IgD-negative memory B cell (primary cell): ENCODE data around the gene ANGPTL8. TPM values are rescaled to one million over a fixed set of nuclear protein-coding genes. Genes with fewer than 3 reads are reported as not detected.

Experiments used
- H3K27ac Mint-ChIP-seq, 3 donors: one replicate each; pipeline ENCODE4 v1.8.0; 2020 to 2022; ENCODE audit warnings: mild to moderate bottlenecking in 3 of 3, mixed read lengths in 3 of 3, moderate library complexity in 1 of 3
- H3K27me3 Mint-ChIP-seq: one replicate; pipeline ENCODE4 v1.8.0; 2021; ENCODE audit warnings: mixed read lengths
- H3K36me3 Mint-ChIP-seq: one replicate; pipeline ENCODE4 v1.8.0; 2020; ENCODE audit warnings: mild to moderate bottlenecking, mixed read lengths
- H3K4me1 Mint-ChIP-seq, 3 donors: one replicate each; pipeline ENCODE4 v1.8.0; 2020 to 2022; ENCODE audit warnings: mixed read lengths in 3 of 3, mild to moderate bottlenecking in 1 of 3
- H3K4me3 Mint-ChIP-seq, 4 donors: one replicate each; pipeline ENCODE4 v1.8.0; 2020 to 2022; ENCODE audit warnings: mild to moderate bottlenecking in 4 of 4, mixed read lengths in 4 of 4, moderate library complexity in 3 of 4
- H3K9me3 Mint-ChIP-seq, 3 donors: one replicate each; pipeline ENCODE4 v1.8.0; 2020 to 2021; ENCODE audit warnings: mixed read lengths in 3 of 3, mild to moderate bottlenecking in 1 of 3
- polyA plus RNA-seq: library from polyadenylated mRNA; unstranded; fragments of 300-500 nt; fragmentation: Illumina TruSeq; gene quantifications from one replicate; pipeline ENCODE4 v1.2.3, GENCODE V29; 2021

Gene ANGPTL8
- polyA plus RNA-seq, 1 donor from 2014 or later, result not detected

- Mint-ChIP-seq H3K9me3 (peaks cover 12 to 18% (median 13%) of the 10 kb centered on the region in 3 donors), H3K27ac (no peak overlapping the region), H3K36me3 (peaks cover 9% of the 10 kb centered on the region), H3K27me3 (no peaks in the 10 kb centered on the region), H3K4me1 (no peaks in the 10 kb centered on the region), H3K4me3 (no peak overlapping the region)
These were observed 18.3 kb upstream of the ANGPTL8 start for GRCh38 chr19:11221082-11221598.

GRCh38 chr19:11223200-11223599 lies 16.2 kb upstream of the ANGPTL8 start:
- peaks cover 12 to 18% (median 17%) of the 10 kb centered on the region in 3 donors for H3K9me3 Mint-ChIP-seq
- peak overlapping the region in 1 of 3 donors; percentile 31 for H3K27ac Mint-ChIP-seq
- H3K27me3 Mint-ChIP-seq, result no peaks in the 10 kb centered on the region
- peaks cover 9% of the 10 kb centered on the region for H3K36me3 Mint-ChIP-seq
- no peaks in the 10 kb centered on the region for H3K4me1 Mint-ChIP-seq
- no peak overlapping the region for H3K4me3 Mint-ChIP-seq

DNA sequence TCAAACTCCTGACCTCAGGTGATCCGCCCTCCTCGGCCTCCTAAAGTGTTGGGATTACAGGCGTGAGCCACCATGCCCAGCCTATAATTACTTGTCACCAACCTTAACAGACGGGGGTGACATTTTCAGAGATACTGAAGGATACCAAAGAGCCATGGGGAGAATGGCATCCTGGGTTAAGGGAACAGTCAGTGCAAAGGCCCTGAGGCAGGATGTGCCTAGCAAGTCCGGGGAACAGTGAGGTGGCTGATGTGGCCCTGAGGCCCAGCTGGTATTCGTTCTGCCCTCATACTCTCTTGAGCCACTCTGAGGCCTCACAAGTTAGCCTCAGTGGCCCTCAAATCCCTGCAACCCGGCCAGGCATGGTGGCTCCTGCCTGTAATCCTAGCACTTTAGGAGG lies 15.0 kb upstream of the ANGPTL8 start:
- H3K36me3 Mint-ChIP-seq, result peaks cover 9% of the 10 kb centered on the region
- H3K4me3 Mint-ChIP-seq, result no peak overlapping the region
- H3K27ac Mint-ChIP-seq, result no peak overlapping the region
- no peaks in the 10 kb centered on the region for H3K4me1 Mint-ChIP-seq
- H3K9me3 Mint-ChIP-seq, result peaks cover 12 to 18% (median 17%) of the 10 kb centered on the region in 3 donors
- no peaks in the 10 kb centered on the region for H3K27me3 Mint-ChIP-seq

DNA sequence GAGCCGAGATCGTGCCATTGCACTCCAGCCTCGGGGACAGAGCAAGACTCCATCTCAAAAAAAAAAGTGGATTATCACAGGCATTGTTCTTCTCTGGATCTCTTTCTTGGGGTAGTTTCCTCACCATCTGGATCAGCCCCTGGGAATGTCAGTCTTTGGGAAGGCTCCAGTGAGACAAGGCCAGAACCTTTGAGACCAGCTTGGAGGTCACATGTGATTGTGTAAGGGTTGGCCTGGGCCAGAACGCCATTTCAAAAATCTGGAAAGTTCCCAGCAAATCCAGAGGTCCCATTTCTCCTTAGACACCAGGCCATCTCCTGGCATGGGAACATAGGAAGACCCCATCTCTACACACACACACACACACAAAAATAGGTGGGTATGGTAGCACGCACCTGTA lies 14.2 kb upstream of the ANGPTL8 start:
- no peak overlapping the region for H3K4me3 Mint-ChIP-seq
- peaks cover 8% of the 10 kb centered on the region for H3K36me3 Mint-ChIP-seq
- H3K27ac Mint-ChIP-seq, result no peak overlapping the region
- H3K9me3 Mint-ChIP-seq, result peaks cover 12 to 18% (median 16%) of the 10 kb centered on the region in 3 donors
- H3K4me1 Mint-ChIP-seq, result no peaks in the 10 kb centered on the region
- no peaks in the 10 kb centered on the region for H3K27me3 Mint-ChIP-seq

GRCh38 chr19:11225815-11226214 lies 13.6 kb upstream of the ANGPTL8 start:
- Mint-ChIP-seq H3K27me3 (no peaks in the 10 kb centered on the region), H3K27ac (no peak overlapping the region), H3K9me3 (peaks cover 9 to 14% (median 12%) of the 10 kb centered on the region in 3 donors), H3K4me1 (no peaks in the 10 kb centered on the region), H3K36me3 (peaks cover 5% of the 10 kb centered on the region), H3K4me3 (no peak overlapping the region)

DNA sequence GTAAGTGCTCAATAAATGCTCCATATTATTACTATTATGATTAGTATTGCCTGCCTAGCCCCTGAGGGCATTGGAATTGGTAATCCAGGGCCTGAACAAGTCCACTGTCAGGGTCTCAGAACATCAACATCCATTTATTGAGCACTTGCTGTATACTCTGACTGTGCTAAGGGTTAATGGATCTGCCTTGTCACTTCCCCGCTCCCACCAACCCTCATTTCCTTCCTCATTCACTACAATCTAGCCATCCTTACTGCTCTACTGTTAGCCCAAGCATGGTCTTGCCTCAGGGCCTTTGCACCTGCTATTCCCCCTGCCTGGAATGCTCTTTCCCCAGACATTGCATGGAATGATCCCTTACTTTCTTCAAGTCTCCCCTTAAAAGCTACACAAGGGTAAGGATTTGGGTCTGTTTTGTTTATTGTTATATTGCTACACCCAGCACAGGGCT lies 12.7 kb upstream of the ANGPTL8 start:
- Mint-ChIP-seq H3K4me1 (no peaks in the 10 kb centered on the region), H3K27me3 (no peaks in the 10 kb centered on the region), H3K4me3 (no peak overlapping the region), H3K36me3 (peaks cover 5% of the 10 kb centered on the region), H3K27ac (peak overlapping the region in 1 of 3 donors; percentile 75), H3K9me3 (peaks cover 1 to 6% (median 4%) of the 10 kb centered on the region in 3 donors)

- Mint-ChIP-seq H3K4me3 (no peak overlapping the region), H3K27ac (no peak overlapping the region), H3K27me3 (no peaks in the 10 kb centered on the region), H3K9me3 (peaks cover 0 to 4% (median 2%) of the 10 kb centered on the region in 3 donors), H3K36me3 (peaks cover 5% of the 10 kb centered on the region), H3K4me1 (no peaks in the 10 kb centered on the region)
These were observed 12.1 kb upstream of the ANGPTL8 start for GRCh38 chr19:11227195-11227886.

DNA sequence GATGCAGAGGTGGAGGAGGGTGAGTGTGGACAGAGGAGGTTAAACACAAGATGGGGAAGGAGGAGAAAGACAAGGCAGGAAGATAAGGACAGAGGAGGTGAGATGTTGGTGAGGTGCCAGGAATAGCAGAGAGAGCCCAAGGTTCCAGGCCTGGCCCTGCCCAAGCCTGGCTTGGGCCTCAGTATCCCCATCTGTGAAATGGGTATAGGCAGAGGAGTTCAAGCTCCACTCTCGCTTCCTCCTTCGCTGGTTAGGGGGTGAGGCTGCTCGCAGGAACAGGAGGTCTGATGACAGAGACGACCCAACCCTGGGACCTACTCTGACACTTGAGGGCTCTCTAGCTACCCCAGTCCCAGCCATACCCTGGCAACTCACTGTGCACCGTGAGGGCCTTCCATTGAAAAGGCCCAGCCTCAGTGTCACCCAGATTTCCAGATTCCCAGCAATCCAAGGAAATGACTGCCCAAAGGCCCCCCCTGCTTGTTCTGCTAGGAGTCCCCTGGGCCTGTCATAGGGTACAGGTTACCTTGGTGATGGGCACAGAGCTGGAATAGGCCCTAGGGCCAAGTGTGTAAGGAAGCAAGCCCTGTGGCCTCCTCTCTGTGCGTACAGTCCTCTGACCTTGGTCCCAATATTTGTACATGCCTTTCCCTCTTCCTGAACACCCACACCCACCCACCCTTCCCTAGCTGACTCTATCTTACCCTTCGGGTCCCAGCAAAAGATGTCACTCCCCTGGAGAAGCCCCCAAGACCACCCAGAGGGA lies 8.6 kb upstream of the ANGPTL8 start:
- H3K27ac Mint-ChIP-seq, result no peak overlapping the region
- H3K9me3 Mint-ChIP-seq, result peaks cover 0 to 4% (median 0%) of the 10 kb centered on the region in 3 donors
- no peaks in the 10 kb centered on the region for H3K36me3 Mint-ChIP-seq
- no peaks in the 10 kb centered on the region for H3K27me3 Mint-ChIP-seq
- H3K4me1 Mint-ChIP-seq, result no peaks in the 10 kb centered on the region
- no peak overlapping the region for H3K4me3 Mint-ChIP-seq

DNA sequence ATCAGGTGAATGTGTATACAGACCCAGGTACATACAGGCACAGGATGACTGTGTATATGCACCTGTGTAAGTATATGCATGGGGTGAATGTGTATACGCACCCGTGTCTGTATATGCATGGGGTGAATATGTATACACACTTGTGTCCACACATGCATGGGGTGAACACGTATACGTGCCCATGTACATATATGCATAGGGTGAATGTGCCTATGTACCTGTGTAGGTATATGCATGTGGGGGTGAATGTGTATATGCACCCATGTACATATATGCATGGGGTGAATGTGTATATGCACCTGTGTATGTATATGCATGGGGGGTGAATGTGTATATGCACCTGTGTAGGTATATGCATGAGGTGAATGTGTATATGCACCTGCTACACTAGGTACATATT lies 6.9 kb upstream of the ANGPTL8 start:
- no peak overlapping the region for H3K27ac Mint-ChIP-seq
- no peaks in the 10 kb centered on the region for H3K36me3 Mint-ChIP-seq
- H3K27me3 Mint-ChIP-seq, result no peaks in the 10 kb centered on the region
- H3K4me3 Mint-ChIP-seq, result no peak overlapping the region
- H3K9me3 Mint-ChIP-seq, result no peaks in the 10 kb centered on the region
- no peaks in the 10 kb centered on the region for H3K4me1 Mint-ChIP-seq

GRCh38 chr19:11233073-11233472 lies 6.3 kb upstream of the ANGPTL8 start:
- Mint-ChIP-seq H3K27ac (no peak overlapping the region), H3K4me1 (no peaks in the 10 kb centered on the region), H3K27me3 (no peaks in the 10 kb centered on the region), H3K4me3 (no peak overlapping the region), H3K36me3 (no peaks in the 10 kb centered on the region), H3K9me3 (peaks cover 0 to under 1% (median 0%) of the 10 kb centered on the region in 3 donors)

DNA sequence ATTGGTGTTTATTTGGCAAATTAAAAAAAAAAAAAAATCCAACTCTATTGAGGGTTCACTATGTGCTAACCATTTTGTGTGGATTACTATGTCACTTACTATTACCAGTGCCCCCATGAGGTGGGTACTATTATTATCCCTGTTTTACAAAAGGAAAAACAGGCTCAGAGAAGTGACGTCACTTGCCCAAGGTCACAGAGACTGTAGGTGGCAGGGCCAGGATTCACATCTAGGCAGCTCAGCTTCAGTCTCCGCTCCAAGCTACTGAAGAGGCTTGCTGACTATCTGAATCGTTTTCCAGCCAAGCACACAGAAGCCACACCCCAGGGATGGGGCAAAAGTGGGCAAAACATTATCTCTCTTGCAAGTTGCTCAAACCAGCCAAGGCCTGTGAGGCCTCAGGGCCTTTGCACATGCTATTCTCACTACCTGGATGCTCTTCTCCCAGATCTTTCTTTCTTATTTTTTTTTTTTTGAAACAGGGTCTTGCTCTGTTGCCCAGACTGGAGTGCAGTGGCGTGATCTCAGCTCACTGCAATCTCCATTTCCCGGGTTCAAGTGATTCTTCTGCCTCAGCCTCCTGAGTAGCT lies 4.8 kb upstream of the ANGPTL8 start:
- Mint-ChIP-seq H3K36me3 (no peaks in the 10 kb centered on the region), H3K4me1 (no peaks in the 10 kb centered on the region), H3K4me3 (no peak overlapping the region), H3K27me3 (no peaks in the 10 kb centered on the region), H3K27ac (no peak overlapping the region), H3K9me3 (peaks cover 0 to 7% (median 5%) of the 10 kb centered on the region in 3 donors)

- H3K9me3 Mint-ChIP-seq, result peaks cover 0 to 7% (median 5%) of the 10 kb centered on the region in 3 donors
- no peak overlapping the region for H3K27ac Mint-ChIP-seq
- H3K36me3 Mint-ChIP-seq, result no peaks in the 10 kb centered on the region
- H3K4me1 Mint-ChIP-seq, result no peaks in the 10 kb centered on the region
- H3K4me3 Mint-ChIP-seq, result no peak overlapping the region
- H3K27me3 Mint-ChIP-seq, result no peaks in the 10 kb centered on the region
These were observed 2.8 kb upstream of the ANGPTL8 start for GRCh38 chr19:11236324-11237301.

GRCh38 chr19:11237321-11237720 lies 2.1 kb upstream of the ANGPTL8 start:
- no peaks in the 10 kb centered on the region for H3K4me1 Mint-ChIP-seq
- no peaks in the 10 kb centered on the region for H3K27me3 Mint-ChIP-seq
- peaks cover 0 to 7% (median 5%) of the 10 kb centered on the region in 3 donors for H3K9me3 Mint-ChIP-seq
- H3K4me3 Mint-ChIP-seq, result no peak overlapping the region
- H3K36me3 Mint-ChIP-seq, result no peaks in the 10 kb centered on the region
- H3K27ac Mint-ChIP-seq, result no peak overlapping the region

DNA sequence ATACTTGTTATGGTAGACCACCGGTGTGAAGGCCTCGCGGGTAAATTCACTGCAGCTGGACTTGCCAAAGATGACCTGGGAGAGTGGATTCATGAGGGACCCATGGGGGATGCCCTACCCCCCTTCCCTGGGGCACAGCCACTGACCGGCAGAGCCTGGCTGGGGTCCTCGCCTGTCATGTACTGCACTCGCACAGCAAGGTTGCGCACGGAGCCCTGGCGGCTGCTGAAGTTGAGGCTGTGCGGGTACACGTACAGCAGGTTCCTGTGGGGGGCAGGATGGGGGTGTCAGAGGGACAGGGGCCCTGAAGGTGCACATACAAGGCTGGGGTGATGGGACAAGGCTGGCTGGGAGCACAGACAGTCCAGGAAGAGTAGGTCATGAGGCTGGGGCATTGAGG lies 1.4 kb upstream of the ANGPTL8 start:
- H3K36me3 Mint-ChIP-seq, result no peaks in the 10 kb centered on the region
- H3K27me3 Mint-ChIP-seq, result peaks cover 4% of the 10 kb centered on the region
- H3K4me1 Mint-ChIP-seq, result no peaks in the 10 kb centered on the region
- peaks cover 0 to 7% (median 5%) of the 10 kb centered on the region in 3 donors for H3K9me3 Mint-ChIP-seq
- no peak overlapping the region for H3K4me3 Mint-ChIP-seq
- H3K27ac Mint-ChIP-seq, result no peak overlapping the region
